GM18951 (cell line): ENCODE measurements around the gene MTRR.
"Not testable (repeated sequence)": the region's sequence is repeated elsewhere in the genome, so short reads cannot be mapped to it uniquely, and the experiment has no call there.

Experiments
- POLR2A ChIP-seq: IDR thresholded peaks from 4 replicates; pipeline ENCODE4 v1.6.1; 2011; ENCODE audit warnings: mild to moderate bottlenecking; ENCODE audit not compliant: insufficient read length, insufficient read depth; ENCODE audit errors: extremely low read depth
- in situ Hi-C: fragments of 300-500 bp; cut with MboI; formaldehyde crosslinking; loops from one replicate; pipeline ENCODE4 v1.12.0; 2022; ENCODE audit warnings: low sequenced_read_pairs, mixed read lengths, inconsistent platforms; ENCODE audit not compliant: unreplicated experiment

Gene MTRR

GRCh38 chr5:7888901-7889300 is 20.0 kb downstream of the MTRR start:
- no peak for TF ChIP-seq POLR2A

GRCh38 chr5:7894439-7894838 is 25.5 kb downstream of the MTRR start:
- TF ChIP-seq POLR2A, result no peak
- in situ Hi-C loops, result no loop called here

More at GRCh38 chr5:7888901-7889300, 20.0 kb downstream of the MTRR start:
- in situ Hi-C loops, result no loop called here

- in situ Hi-C loops, result no loop called here
- TF ChIP-seq POLR2A, result no peak
These were observed 25.9 kb downstream of the MTRR start for GRCh38 chr5:7894860-7895259.

DNA sequence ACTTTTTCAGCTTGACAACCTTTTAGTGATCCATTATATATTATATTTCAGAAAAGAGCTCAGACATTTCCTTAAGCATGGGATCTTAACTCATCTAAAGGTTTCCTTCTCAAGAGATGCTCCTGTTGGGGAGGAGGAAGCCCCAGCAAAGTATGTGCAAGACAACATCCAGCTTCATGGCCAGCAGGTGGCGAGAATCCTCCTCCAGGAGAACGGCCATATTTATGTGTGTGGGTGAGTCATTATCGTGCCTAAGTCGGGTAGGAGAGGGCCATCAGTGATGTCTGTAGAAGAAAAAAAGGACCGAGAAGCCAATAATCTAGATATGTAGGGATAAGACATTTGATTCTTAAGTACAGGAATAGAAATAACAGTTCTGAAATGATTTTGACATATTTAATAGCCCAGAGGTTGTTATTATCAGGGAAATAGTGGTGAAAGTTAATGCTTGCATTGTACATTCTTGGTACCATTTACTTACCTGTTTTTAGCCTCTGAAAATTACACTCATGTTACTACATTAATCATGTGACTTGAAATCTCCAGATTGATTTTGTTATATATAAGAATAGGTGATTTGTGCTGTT is 28.2 kb downstream of the MTRR start:
- in situ Hi-C loops, result no loop called here
- TF ChIP-seq POLR2A, result no peak

DNA sequence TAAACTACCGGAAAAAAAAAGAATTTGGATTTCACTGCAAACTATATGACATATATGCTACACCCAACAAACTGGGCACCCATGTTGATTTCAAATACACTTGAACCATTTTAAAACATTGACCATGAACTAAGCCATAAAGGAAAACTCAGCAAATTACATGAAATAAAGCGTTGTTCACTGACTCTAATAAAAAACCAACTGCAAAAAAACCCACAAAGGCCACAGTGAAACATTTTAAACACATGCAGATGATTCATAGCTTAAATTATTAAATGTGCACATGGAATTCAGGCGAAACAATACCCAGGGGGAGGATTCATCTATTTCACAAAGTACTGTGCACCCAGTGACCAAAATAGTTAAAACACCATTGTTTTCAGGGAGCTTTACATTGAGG is 33.3 kb downstream of the MTRR start:
- in situ Hi-C loops, result no loop called here

DNA sequence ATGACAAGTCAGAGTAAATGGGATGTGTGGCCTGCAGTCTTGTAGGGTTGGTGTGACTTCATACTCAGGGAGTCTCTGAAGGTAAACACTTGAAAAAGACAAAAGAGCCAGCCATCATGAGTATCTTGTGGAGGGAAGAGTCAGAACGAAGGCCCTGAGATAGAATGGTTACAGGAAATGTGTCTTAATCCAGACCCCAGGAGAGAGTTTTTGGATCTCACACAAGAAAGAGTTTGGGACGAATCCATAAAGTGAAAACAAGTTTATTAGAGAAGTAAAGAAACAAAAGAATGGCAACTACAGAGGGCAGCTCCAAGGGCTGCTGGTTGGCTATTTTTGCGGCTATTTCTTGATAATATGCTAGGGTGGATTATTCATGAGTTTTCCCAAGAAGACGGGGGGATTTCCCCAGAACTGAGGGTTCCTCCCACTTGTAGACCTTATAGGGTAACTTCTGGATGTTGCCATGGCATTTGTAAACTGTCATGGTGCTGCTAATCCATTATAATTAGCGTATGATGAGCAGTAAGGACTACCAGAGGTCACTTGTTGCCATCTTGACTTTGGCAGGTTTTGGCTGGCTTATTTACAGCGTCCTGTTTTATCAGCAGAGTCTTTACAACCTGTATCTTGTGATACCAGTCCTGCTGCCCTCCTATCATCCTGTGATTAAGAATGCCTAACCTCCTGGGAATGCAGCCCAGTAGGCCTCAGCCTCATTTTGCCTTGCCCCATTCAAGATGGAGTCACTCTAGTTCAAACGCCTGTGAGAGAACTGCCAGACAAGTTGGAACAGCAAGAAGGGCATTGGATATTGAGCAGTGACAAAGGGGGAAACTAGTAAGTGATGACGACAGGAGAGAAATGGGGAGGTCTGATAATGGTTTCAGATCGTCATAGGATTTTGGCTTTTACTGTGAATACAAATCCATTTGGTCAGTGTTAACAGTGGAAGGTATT is 34.0 kb downstream of the MTRR start:
- TF ChIP-seq POLR2A, result no peak
- in situ Hi-C loops, result no loop called here

More for the DNA sequence above, 33.3 kb downstream of the MTRR start:
- no peak for TF ChIP-seq POLR2A

DNA sequence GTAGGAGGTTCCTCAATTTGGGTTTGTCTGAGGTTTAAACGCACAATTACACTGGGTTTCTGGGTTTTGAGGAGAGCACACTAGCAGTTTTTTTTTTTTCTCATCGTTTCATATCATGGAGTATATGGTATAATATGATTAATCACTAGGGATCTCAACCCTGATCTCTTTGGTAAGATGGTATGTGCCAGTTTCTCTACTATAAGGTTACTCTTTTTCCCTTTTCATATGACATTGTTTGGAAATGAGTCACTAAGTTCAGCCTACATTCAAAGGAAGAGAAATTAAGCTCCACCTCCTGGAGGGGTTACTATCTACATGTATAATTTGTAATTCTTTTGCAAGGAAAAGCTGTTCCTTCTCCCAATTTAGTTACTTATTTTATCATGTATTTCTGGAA is 35.2 kb downstream of the MTRR start:
- no peak for TF ChIP-seq POLR2A
- in situ Hi-C loops, result no loop called here

DNA sequence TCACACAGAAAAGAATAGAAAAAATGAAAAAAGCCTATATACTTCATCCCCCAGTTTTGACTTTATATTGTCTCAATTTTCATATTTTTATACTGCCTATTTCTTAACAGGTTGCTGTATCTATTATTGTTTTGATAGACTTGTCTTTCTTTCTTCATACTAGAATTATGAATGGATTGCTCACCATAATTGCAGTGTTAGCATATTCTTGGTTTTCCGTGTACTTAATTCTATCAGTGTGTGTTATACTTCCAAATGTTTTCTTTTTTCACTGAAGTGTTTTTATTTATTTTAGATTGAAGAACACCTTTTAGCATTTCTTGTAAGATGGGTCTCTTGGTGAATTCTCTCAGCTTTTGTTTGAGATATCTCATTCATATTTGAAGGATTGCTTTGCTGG is 38.7 kb downstream of the MTRR start:
- no peak for TF ChIP-seq POLR2A
- in situ Hi-C loops, result no loop called here

DNA sequence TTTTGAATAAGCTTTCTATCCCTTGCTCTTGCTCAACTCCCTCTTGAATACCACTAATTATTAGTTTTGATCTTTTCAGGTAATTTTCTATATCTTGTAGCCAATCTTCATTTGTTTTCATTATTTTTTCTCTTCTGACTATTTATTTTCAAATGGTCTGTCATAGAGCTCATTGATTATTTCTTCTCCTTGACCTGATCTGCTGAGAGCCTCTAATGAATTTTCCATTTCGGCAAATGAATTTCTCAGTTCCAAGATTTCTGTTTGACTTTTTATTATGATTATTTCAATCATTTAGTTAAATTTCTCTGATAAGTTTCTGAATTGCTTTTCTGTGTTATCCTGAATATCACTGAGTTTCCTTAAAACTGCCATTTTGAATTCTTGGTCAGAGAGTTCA is 39.4 kb downstream of the MTRR start:
- no peak for TF ChIP-seq POLR2A
- in situ Hi-C loops, result no loop called here

GRCh38 chr5:7910738-7911428 is 41.9 kb downstream of the MTRR start:
- in situ Hi-C loops, result no loop called here
- TF ChIP-seq POLR2A, result no peak

DNA sequence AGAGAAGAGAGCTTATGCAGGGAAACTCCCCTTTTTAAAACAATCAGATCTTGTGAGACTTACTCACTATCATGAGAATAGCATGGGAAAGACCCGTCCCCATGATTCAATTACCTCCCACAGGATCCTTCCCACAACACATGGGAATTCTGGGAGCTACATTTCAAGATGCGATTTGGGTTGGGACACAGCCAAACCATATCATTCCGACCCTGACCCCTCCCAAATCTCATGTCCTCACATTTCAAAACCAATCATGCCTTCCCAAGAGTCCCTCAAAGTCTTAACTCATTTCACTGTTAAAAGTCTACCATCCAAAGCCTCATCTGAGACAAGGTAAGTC is 42.5 kb downstream of the MTRR start:
- in situ Hi-C loops, result not testable (repeated sequence)

GRCh38 chr5:7916171-7916804 is 47.3 kb downstream of the MTRR start:
- in situ Hi-C loops, result no loop called here
- no peak for TF ChIP-seq POLR2A
